DMS79 treated with DMSO at 0.1 percent for 48 hours (cell line): ENCODE data around the gene CHST12.
"Not testable (repeated sequence)": the region's sequence is repeated elsewhere in the genome, so short reads cannot be mapped to it uniquely, and the experiment has no call there.

Experiments
- DNase-seq: peaks from one replicate; lab custom pipeline; 2025; lab: John Stamatoyannopoulos, UW

CHST12 gene

DNA sequence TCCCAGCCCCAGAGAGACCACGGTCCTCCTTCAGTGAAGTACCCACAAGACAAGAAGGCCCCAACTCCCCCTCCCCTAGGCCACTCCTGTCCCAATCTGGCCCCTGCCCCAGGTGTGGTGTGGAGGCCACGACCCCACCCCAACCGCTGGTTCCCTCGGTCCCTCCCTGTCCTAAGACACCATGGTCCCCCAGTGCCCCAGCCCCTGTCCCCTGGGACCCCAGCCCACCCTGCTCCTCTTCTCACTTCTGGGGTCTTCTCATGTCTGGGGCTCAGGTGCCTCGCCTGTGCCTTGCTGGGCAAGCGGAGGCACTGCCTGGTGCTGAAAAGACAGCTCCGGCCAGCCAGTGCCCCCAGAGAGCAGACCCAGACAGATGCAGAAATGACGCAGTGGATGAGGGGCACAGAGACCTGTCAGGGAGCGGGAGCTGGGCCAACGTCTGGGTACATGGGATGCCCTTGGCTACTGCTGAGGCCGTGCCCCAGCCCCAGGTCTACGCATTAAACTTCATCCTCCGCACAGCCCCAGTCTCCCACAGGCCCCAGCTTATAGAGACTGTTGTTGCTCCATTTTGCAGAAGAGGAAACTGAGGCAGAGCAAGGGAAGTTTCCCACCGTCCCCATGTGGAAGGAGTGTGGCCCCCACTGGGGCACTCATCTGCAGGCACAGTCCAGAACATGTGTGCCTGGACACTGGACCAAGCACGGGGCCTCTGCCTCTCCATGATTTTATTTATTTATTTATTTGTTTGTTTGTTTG lies 58.0 kb downstream of the CHST12 start:
- DNase-seq, result no peak

DNA sequence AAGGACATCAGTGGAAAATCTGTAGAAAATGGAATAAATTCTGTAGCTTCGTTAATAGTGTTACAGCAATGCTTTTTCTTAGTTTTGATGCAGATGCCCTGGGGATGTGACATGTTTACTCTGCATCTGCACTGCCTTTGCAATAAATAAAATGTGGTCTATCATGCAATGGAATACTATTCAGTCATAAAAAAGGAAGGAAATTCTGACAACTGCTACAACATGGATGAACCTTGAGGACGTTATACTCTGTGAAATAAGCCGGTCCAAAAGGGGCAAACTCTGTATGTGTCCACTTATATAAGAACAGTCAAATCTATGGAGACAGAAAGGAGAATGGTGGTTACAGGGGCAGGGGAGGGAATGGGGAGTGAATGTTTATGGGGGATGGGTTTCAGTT lies 59.3 kb downstream of the CHST12 start:
- DNase-seq, result no peak

GRCh38 chr7:2465928-2466327 lies 62.5 kb downstream of the CHST12 start:
- no peak for DNase-seq

- no peak for DNase-seq
Observed at GRCh38 chr7:2466675-2467074, 63.3 kb downstream of the CHST12 start.

GRCh38 chr7:2468227-2468626 lies 64.8 kb downstream of the CHST12 start:
- DNase-seq, result no peak

- DNase-seq, result not testable (repeated sequence)
Observed at GRCh38 chr7:2469460-2470203, 66.2 kb downstream of the CHST12 start.

GRCh38 chr7:2470204-2471021 lies 67.0 kb downstream of the CHST12 start:
- DNase-seq, result no peak

- DNase-seq, result no peak
Observed at GRCh38 chr7:2471022-2471329, 67.6 kb downstream of the CHST12 start.

GRCh38 chr7:2471396-2471795 lies 68.0 kb downstream of the CHST12 start:
- no peak for DNase-seq

GRCh38 chr7:2472739-2473138 lies 69.3 kb downstream of the CHST12 start:
- no peak for DNase-seq

DNA sequence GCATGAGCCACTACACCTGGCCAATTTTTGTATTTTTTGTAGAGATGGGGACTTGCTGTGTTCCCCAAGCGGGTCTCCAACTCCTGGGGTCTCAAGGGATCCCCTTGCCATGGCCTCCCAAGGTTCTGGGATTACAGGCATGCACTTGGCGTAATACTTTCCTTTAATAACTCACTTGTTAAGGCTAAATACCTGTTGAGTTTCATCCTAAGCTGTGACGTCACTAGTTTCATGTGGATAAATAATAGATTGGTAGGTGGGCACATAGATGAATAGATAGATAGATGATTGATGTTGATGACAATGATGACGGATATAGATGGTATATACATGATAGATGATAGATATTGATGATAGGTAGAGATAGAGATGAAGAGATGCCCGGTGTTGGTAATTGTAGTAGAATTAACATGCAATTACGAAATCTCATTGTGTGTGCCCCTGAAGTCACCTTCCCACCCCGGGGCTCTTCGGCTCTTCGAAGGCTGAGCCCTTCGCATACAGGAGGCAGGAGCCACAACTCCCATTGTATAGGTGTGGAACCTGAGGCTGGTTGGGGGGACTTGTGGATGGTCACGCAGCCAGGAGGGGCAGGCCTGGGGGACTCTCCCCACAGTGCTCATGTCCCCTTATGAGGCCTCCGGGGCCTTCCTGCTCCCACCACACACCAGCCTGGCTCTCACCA lies 70.2 kb downstream of the CHST12 start:
- no peak for DNase-seq

- no peak for DNase-seq
Observed at GRCh38 chr7:2474224-2474623, 70.8 kb downstream of the CHST12 start.

DNA sequence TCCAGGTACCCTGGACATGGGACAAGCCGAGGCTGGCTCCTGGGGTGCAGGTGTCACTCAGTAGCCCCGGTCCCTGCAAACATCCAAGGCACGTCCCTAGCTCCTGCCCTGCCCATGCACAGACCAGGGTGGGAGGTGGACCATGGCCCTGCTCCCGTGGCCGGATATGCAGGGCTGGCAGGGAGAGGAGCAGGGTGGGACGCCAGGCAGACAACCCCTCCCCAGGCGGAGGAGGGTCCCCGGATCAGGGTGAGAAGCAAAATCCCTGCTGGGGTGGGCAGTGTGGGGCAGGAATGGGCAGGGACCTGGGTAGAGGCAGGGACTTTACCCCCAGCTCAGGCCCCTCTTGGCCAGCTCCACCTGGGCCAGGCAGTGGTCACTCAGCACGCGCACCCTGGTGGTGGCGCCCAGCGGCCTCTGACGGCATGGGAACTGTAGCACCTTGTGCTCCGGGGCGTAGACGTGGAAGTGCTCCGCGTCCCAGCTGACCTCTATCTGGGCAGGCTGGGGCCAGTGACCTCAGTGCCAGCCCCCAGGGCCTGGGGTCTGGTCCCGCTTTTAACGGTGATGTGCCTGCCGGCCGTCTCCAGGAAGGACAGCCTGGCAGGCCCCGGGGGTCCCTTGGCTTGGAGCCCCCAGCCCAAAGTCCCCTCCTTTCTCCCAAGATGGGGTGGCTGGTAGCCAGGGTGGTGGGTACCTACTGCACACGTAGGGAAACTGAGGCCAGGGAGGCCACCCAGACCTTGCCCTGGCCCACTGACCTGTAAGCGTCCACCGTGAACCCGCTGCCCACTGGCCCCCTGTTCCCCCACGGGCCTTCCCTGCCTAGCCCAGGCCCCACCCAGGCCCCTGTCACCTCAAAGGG lies 71.6 kb downstream of the CHST12 start:
- no peak for DNase-seq

- no peak for DNase-seq
Observed at GRCh38 chr7:2475678-2476015, 72.2 kb downstream of the CHST12 start.

GRCh38 chr7:2476298-2476697 lies 72.9 kb downstream of the CHST12 start, which contains the start of gene GRIFIN:
Gene GRIFIN (minus strand): TSS chr7:2476398. CDS start chr7:2476383, 15 bp downstream.
- no peak for DNase-seq

DNA sequence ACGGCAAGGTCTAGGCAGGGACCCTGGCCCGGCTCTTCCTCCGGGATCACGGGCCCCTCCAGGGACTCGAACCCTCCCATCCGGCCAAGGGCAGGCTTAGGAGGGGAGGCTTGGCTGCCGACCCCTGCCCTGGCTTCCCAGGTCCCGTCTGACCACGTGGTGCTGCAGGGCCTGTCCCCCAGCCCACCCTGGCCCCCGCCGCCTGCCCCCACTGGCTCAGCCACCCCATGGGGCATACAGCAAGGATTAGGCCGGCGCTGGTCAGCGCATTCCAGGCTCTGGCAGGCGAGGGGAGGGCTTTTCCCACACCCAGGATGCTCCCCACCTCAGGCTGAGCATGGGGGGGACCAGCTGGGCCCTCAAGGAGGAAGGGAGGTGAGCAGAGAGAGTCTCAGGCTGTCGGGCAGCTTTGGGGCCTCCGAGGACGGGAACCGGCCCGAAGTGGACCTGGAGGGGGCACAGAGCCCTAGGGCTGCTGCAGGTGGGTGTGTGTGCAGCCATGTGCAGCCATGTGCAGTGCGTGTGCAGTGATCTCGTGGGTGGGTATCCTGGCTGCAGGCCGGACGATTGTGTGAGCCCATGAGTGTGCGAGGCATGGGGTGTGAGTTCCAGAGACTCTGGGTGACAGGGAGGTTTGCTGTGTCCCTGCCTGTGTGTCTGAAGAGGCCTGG lies 73.5 kb downstream of the CHST12 start:
- no peak for DNase-seq

- no peak for DNase-seq
Observed at GRCh38 chr7:2477447-2478398, 74.3 kb downstream of the CHST12 start.

DNA sequence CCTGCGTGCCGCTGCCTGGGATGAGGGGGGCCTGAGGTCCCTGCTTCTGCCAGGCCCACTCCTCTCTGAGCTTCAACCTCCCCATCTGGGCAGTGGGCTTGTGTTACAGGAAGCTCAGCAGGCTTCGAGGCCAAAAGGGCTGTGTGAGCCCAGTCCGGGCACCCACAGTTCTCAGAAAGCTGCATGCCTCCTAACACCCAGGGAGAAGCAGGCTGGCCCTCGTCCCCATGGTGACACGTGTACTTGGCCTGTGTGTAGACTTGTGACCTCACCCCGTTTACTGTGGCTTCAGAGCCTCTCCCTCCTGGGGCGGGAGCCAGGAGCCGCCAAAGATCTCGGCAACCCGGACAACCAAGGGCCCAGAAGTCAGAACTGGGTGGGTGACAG lies 75.0 kb downstream of the CHST12 start:
- no peak for DNase-seq

DNA sequence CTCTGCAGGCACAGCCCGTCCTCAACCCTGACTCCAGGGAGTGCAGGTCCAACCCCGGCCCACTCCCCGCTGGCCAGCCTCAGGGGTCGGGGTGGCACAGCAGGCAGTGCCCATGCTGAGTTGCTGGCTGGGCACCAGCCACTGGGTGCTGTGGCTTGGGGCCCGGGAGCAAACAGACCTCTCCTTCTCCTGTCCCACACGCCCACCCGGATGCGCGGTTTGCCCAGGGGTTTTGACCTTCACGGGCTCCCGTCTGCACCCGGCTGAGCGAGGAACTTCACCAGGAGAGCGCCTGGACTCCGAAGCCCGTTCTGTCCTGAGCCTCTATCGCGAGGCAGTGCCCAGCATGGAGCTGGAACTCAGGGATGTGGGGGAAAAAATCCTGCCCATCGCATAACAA lies 75.4 kb downstream of the CHST12 start:
- DNase-seq, result no peak
